SK-N-SH (cell line): ENCODE measurements around the gene ADAMTS17. TPM values are rescaled to one million over a fixed set of nuclear protein-coding genes. Genes with fewer than 3 reads are reported as not detected.
A peak's percentile ranks its signal among the peaks of the same experiment; 100 is the strongest.

Experiments
- CTCF ChIA-PET: fragments of 300-600, 350-600 bp; formaldehyde crosslinking; extraction: SDS; loops from one replicate; lab custom pipeline; 2021; lab: Yijun Ruan, JAX
- POLR2A ChIA-PET: fragments of 350-600 bp; sonication (Branson Sonifier 250); formaldehyde crosslinking; extraction: SDS; loops from one replicate; lab custom pipeline; 2020; ENCODE audit warnings: antibody characterized with exemption, inconsistent platforms; lab: Yijun Ruan, JAX
- DNase-seq: peaks from one replicate; pipeline ENCODE4 v3.0.0; 2012
- H2AFZ ChIP-seq: fragments of 200-600 bp; sonication (generic); 2 replicates; pipeline ENCODE4 v1.8.1; 2016; ENCODE audit warnings: antibody characterized with exemption, mild to moderate bottlenecking, low read depth
- H3F3A ChIP-seq: fragments of 200-600 bp; sonication (generic); replicated peaks from 2 replicates; pipeline ENCODE3; 2016; ENCODE audit warnings: antibody characterized with exemption, mild to moderate bottlenecking; ENCODE audit not compliant: insufficient read depth
- H3K27ac ChIP-seq, 2 experiments: fragments of 200-500 bp in 1 of 2; fragments of 200-600 bp in 1 of 2; sonication (Bioruptor generic) in 1 of 2; sonication (generic), shearing (Covaris generic) in 1 of 2; 2 replicates each; pipeline versions ENCODE4 v1.5.1 to v1.6.1; 2014 to 2016; ENCODE audit warnings: low read depth in 2 of 2, inconsistent platforms in 1 of 2, low read length in 1 of 2, mild to moderate bottlenecking in 1 of 2, mixed read lengths in 1 of 2
- H3K27me3 ChIP-seq: fragments of 200-600 bp; sonication (generic), shearing (Covaris generic); 2 replicates; pipeline ENCODE4 v1.6.1; 2016; ENCODE audit warnings: mixed run types; ENCODE audit not compliant: insufficient read depth
- H3K36me3 ChIP-seq, 2 experiments: fragments of 200-500 bp in 1 of 2; fragments of 200-600 bp in 1 of 2; sonication (Bioruptor generic) in 1 of 2; sonication (generic) in 1 of 2; replicated peaks in 1 of 2; 2 replicates each; pipeline versions ENCODE3 to v1.5.1; 2014 to 2016; ENCODE audit warnings: low read length in 1 of 2, mild to moderate bottlenecking in 1 of 2; ENCODE audit not compliant: insufficient read depth in 2 of 2, control insufficient read depth in 1 of 2
- H3K4me1 ChIP-seq, 2 experiments: fragments of 200-500 bp in 1 of 2; fragments of 200-600 bp in 1 of 2; sonication (Bioruptor generic) in 1 of 2; sonication (generic), shearing (Covaris generic) in 1 of 2; 2 replicates each; pipeline versions ENCODE4 v1.5.1 to v1.6.1; 2014 to 2016; ENCODE audit warnings: low read depth in 1 of 2, low read length in 1 of 2, mixed run types in 1 of 2; ENCODE audit not compliant: insufficient read depth in 2 of 2, control insufficient read depth in 1 of 2
- H3K4me2 ChIP-seq: fragments of 200-600 bp; sonication (generic), shearing (Covaris generic); 2 replicates; pipeline ENCODE4 v1.6.1; 2017; ENCODE audit warnings: mixed run types
- H3K4me3 ChIP-seq, 2 experiments: fragments of 200-500 bp in 1 of 2; fragments of 200-600 bp in 1 of 2; sonication (Bioruptor generic) in 1 of 2; sonication (generic), shearing (Covaris generic) in 1 of 2; 2 replicates each; pipeline versions ENCODE4 v1.5.1 to v1.8.1; 2014 to 2016; ENCODE audit warnings: low read depth in 2 of 2, inconsistent platforms in 1 of 2, low read length in 1 of 2, mild to moderate bottlenecking in 1 of 2, mixed read lengths in 1 of 2, moderate library complexity in 1 of 2
- H3K79me2 ChIP-seq: fragments of 200-600 bp; sonication (generic); 2 replicates; pipeline ENCODE4 v1.8.1; 2017; ENCODE audit warnings: mild to moderate bottlenecking; ENCODE audit not compliant: insufficient read depth
- H3K9ac ChIP-seq: fragments of 200-600 bp; sonication (generic); 2 replicates; pipeline ENCODE4 v1.6.1; 2017; ENCODE audit warnings: mixed run types
- H3K9me2 ChIP-seq: fragments of 200-600 bp; sonication (generic); 2 replicates; pipeline ENCODE4 v1.6.1; 2017; ENCODE audit warnings: mixed run types
- H3K9me3 ChIP-seq: fragments of 200-600 bp; sonication (generic); 2 replicates; pipeline ENCODE4 v1.6.1; 2017; ENCODE audit warnings: mixed run types, mild to moderate bottlenecking, moderate library complexity
- H4K20me1 ChIP-seq: fragments of 200-600 bp; sonication (generic); 2 replicates; pipeline ENCODE4 v1.6.1; 2017; ENCODE audit warnings: mild to moderate bottlenecking, mixed run types; ENCODE audit not compliant: insufficient read depth
- EP300 ChIP-seq, 2 experiments: IDR thresholded peaks; 2 replicates each; pipeline versions ENCODE4 v1.4.0 to v1.6.1; 2012; ENCODE audit warnings: borderline replicate concordance in 1 of 2, low read depth in 1 of 2, low read length in 1 of 2
- EZH2phosphoT487 ChIP-seq: fragments of 200-600 bp; sonication (generic); IDR thresholded peaks from 2 replicates; pipeline ENCODE4 v1.6.1; 2017; ENCODE audit warnings: low read depth, mixed run types, mild to moderate bottlenecking, antibody characterized with exemption, moderate library complexity, borderline replicate concordance
- FOXM1 ChIP-seq: IDR thresholded peaks from 2 replicates; pipeline ENCODE4 v1.4.0; 2012; ENCODE audit warnings: low read depth, mild to moderate bottlenecking
- GATA2 ChIP-seq: sonication (generic); formaldehyde crosslinking; IDR thresholded peaks from 2 replicates; pipeline ENCODE4 v1.5.0; 2020; ENCODE audit warnings: mild to moderate bottlenecking, missing genetic modification reagents
- NFIC ChIP-seq: IDR thresholded peaks from 2 replicates; pipeline ENCODE4 v1.4.0; 2012; ENCODE audit warnings: borderline replicate concordance
- NRF1 ChIP-seq: IDR thresholded peaks from 2 replicates; pipeline ENCODE4 v1.6.1; 2012; ENCODE audit warnings: low read depth, mild to moderate bottlenecking, low read length
- RFX5 ChIP-seq: IDR thresholded peaks from 2 replicates; pipeline ENCODE4 v1.6.1; 2012; ENCODE audit warnings: mild to moderate bottlenecking, improper control_type of control experiment, low read length
- RXRA ChIP-seq: IDR thresholded peaks from 2 replicates; pipeline ENCODE4 v1.4.0; 2012; ENCODE audit warnings: low read depth, mild to moderate bottlenecking, borderline replicate concordance
- SMC3 ChIP-seq: IDR thresholded peaks from 2 replicates; pipeline ENCODE4 v1.6.1; 2012; ENCODE audit warnings: low read depth, low read length, improper control_type of control experiment
- TAF1 ChIP-seq: IDR thresholded peaks from 2 replicates; pipeline ENCODE4 v1.6.1; 2012; ENCODE audit warnings: low read depth, mild to moderate bottlenecking, low read length, moderate library complexity, borderline replicate concordance
- TCF12 ChIP-seq: IDR thresholded peaks from 2 replicates; pipeline ENCODE4 v1.4.0; 2012
- YY1 ChIP-seq: IDR thresholded peaks from 2 replicates; pipeline ENCODE4 v1.4.0; 2012; ENCODE audit warnings: low read depth, mild to moderate bottlenecking
- WGBS: methylation state at CpG from one replicate; pipeline ENCODE4 v1.1.6; 2017; ENCODE audit warnings: low lambda C conversion rate; 5-methylcytosine and 5-hydroxymethylcytosine counted together
- polyA plus RNA-seq, 3 experiments: library from polyadenylated mRNA; depleted of rRNA; stranded (reverse); fragments of >200 nt; gene quantifications; 2 replicates each; pipeline ENCODE4 v1.2.3, GENCODE V29; 2012
- TF ChIP-seq, protein P1 (sequence below): IDR thresholded peaks from 2 replicates; pipeline ENCODE4 v1.4.0; 2012; ENCODE audit warnings: low read depth, borderline replicate concordance
- TF ChIP-seq, protein P2 (sequence below): fragments of 150-350 bp; IDR thresholded peaks from 2 replicates; pipeline ENCODE4 v1.6.1; 2017; ENCODE audit warnings: antibody characterized with exemption, low read length, low read depth, borderline replicate concordance
- TF ChIP-seq, protein P3 (sequence below): fragments of 200-600 bp; sonication (generic); IDR thresholded peaks from 2 replicates; pipeline ENCODE4 v1.6.1; 2017; ENCODE audit warnings: antibody characterized with exemption, mild to moderate bottlenecking, moderate library complexity
- TF ChIP-seq, protein P4 (sequence below): IDR thresholded peaks from 2 replicates; pipeline ENCODE4; 2012

Gene ADAMTS17
- polyA plus RNA-seq, 1 of the 3 experiments (the other 2 are of a cell fraction), result not detected

DNA sequence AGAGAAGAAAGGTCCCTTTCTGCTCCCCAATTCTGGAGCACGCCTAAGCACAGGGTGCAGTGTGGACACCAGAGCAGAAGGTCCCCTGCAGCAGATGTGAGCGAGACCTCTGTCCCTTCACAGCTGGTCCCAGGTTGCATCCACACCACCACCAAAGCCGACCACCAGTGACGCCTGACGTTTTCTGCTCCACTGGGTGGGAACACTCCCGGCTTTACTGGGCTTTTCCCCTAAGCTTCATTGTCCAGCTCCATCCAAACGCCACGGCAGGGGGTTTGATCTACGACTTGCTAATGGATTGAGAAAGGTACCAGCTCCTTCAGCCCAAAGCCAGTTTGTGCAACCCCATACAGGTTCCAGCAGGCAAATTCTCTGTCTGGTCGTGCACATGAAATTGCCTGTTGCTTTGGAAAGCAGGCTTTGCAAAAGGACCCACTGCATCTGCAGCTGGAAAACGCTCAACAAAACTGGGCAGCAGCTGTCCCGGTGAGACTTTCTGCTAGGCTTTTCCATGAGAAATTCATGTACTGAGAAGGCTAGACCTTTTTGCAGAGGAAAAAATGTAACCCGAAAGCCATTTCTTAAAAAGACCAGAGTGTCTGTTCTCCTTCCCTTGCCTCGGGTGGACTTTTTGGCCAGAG is 31.1 kb downstream of the ADAMTS17 start:
- TF ChIP-seq TCF12 (no peak), FOXM1 (no peak)
- peak; percentile 25 for DNase-seq
- Histone ChIP-seq H3K9me2 (no peaks in the 10 kb centered on the region), H3K9ac (no peak overlapping the region), H3F3A (no peaks in the 10 kb centered on the region), H2AFZ (no peak overlapping the region), H3K27me3 (no peaks in the 10 kb centered on the region), H3K9me3 (no peaks in the 10 kb centered on the region), H3K4me3 (no peak overlapping the region), H3K4me1 (peaks cover 0 to 12% of the 10 kb centered on the region in 2 experiments; a peak in 1 of 4 replicates), H3K79me2 (no peaks in the 10 kb centered on the region), H3K4me2 (no peak overlapping the region), H4K20me1 (no peaks in the 10 kb centered on the region), H3K27ac (no peak overlapping the region), H3K36me3 (no peaks in the 10 kb centered on the region)
- WGBS, result 45% methylated on average over 14 of the region's 14 CpGs
- ChIA-PET CTCF (interaction anchor here (0.6 to 3.2 kb wide), 5 partner anchors 26 to 382 kb away, joined by 3 to 10 read pairs (median 3); no protein-coding TSS in a partner anchor), POLR2A (interaction anchor here (0.8 kb wide), 1 partner anchor 381 kb away, joined by 3 read pairs; no protein-coding TSS in a partner anchor)

DNA sequence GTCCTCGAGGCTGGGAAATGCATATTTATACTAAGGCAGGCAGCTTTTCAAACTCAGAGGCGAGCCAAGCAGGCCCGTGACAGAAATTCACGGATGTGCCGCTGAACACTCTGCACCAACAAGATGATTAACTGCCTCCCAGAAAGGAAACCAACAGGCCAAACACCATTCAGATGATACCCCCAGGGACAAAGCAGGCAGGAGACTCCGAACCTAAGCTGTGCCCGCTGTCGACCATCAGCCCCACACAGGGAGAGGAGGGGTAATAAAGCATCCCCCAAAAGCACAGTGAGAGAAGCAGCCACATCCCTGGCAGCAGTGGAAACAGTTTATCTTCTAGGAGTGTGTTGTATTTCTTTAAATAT is 31.8 kb downstream of the ADAMTS17 start:
- no peaks in the 10 kb centered on the region for H3K9me3 ChIP-seq
- WGBS, result 41% methylated on average over 7 of the region's 8 CpGs
- no peaks in the 10 kb centered on the region for H4K20me1 ChIP-seq
- ChIA-PET CTCF (interaction anchor here (0.7 to 3.2 kb wide), 4 partner anchors 29 to 381 kb away, joined by 3 to 10 read pairs (median 4); no protein-coding TSS in a partner anchor), POLR2A (no interaction called here)
- peaks cover 0 to 12% of the 10 kb centered on the region in 2 experiments; a peak in 1 of 4 replicates for H3K4me1 ChIP-seq
- no peak overlapping the region for H3K9ac ChIP-seq
- H3F3A ChIP-seq, result no peaks in the 10 kb centered on the region
- no peaks in the 10 kb centered on the region for H3K79me2 ChIP-seq
- no peaks in the 10 kb centered on the region for H3K9me2 ChIP-seq
- H3K4me3 ChIP-seq, result no peak overlapping the region
- no peak overlapping the region for H3K4me2 ChIP-seq
- peak; percentile 43 for DNase-seq
- H3K27ac ChIP-seq, result no peak overlapping the region
- no peak overlapping the region for H2AFZ ChIP-seq
- H3K36me3 ChIP-seq, result no peaks in the 10 kb centered on the region
- TF ChIP-seq SMC3 (no peak), RFX5 (no peak), FOXM1 (no peak), TAF1 (no peak), RXRA (no peak), GATA2 (CRISPR knock-in tag) (no peak), NFIC (no peak), NRF1 (no peak), TCF12 (no peak), EP300 (IDR thresholded peaks at IDR 0.05; ENCODE audit: borderline replicate concordance in 1 of 2, low read depth in 1 of 2, low read length in 1 of 2) (no peak), EZH2phosphoT487 (no peak), YY1 (no peak)
- TF ChIP-seq, protein P1, sequence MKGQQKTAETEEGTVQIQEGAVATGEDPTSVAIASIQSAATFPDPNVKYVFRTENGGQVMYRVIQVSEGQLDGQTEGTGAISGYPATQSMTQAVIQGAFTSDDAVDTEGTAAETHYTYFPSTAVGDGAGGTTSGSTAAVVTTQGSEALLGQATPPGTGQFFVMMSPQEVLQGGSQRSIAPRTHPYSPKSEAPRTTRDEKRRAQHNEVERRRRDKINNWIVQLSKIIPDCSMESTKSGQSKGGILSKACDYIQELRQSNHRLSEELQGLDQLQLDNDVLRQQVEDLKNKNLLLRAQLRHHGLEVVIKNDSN, result no peak
- TF ChIP-seq, protein P2, sequence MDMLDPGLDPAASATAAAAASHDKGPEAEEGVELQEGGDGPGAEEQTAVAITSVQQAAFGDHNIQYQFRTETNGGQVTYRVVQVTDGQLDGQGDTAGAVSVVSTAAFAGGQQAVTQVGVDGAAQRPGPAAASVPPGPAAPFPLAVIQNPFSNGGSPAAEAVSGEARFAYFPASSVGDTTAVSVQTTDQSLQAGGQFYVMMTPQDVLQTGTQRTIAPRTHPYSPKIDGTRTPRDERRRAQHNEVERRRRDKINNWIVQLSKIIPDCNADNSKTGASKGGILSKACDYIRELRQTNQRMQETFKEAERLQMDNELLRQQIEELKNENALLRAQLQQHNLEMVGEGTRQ, result no peak
- TF ChIP-seq, protein P3, sequence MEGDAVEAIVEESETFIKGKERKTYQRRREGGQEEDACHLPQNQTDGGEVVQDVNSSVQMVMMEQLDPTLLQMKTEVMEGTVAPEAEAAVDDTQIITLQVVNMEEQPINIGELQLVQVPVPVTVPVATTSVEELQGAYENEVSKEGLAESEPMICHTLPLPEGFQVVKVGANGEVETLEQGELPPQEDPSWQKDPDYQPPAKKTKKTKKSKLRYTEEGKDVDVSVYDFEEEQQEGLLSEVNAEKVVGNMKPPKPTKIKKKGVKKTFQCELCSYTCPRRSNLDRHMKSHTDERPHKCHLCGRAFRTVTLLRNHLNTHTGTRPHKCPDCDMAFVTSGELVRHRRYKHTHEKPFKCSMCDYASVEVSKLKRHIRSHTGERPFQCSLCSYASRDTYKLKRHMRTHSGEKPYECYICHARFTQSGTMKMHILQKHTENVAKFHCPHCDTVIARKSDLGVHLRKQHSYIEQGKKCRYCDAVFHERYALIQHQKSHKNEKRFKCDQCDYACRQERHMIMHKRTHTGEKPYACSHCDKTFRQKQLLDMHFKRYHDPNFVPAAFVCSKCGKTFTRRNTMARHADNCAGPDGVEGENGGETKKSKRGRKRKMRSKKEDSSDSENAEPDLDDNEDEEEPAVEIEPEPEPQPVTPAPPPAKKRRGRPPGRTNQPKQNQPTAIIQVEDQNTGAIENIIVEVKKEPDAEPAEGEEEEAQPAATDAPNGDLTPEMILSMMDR, result no peak
- TF ChIP-seq, protein P4, sequence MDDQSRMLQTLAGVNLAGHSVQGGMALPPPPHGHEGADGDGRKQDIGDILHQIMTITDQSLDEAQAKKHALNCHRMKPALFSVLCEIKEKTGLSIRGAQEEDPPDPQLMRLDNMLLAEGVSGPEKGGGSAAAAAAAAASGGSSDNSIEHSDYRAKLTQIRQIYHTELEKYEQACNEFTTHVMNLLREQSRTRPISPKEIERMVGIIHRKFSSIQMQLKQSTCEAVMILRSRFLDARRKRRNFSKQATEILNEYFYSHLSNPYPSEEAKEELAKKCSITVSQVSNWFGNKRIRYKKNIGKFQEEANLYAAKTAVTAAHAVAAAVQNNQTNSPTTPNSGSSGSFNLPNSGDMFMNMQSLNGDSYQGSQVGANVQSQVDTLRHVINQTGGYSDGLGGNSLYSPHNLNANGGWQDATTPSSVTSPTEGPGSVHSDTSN, result no peak
- no peaks in the 10 kb centered on the region for H3K27me3 ChIP-seq
